K562 treated with DMSO at 1 percent for 24 hours (cell line): Measurements from ENCODE around the gene CCDC172. TPM values are rescaled to one million over a fixed set of nuclear protein-coding genes. Genes with fewer than 3 reads are reported as not detected.

Experiments used
- total RNA-seq: library from RNA; unstranded; fragments of 300-600 nt; gene quantifications from 2 replicates; pipeline ENCODE4 v1.2.3, GENCODE V29; 2022; ENCODE audit warnings: low read depth; ENCODE audit not compliant: insufficient read depth

CCDC172 gene
- not detected in 2 replicates for total RNA-seq

GRCh38 chr10:116324227-116324950, at the start of gene CCDC172:
Gene CCDC172 (plus strand): TSS chr10:116324448. CDS start chr10:116325012, 564 bp downstream.

GRCh38 chr10:116427671-116428070, 103.4 kb downstream of the CCDC172 start, which contains the start of gene PNLIPRP3:
Gene PNLIPRP3 (plus strand): TSS chr10:116427847. CDS start chr10:116428013, 166 bp downstream.

Other genes starting within 250 kb of the CCDC172 start
- gene GFRA1, start 51.2 kb upstream of the CCDC172 start, total RNA-seq: not detected in 2 replicates
- gene PNLIPRP3, start 103.4 kb downstream of the CCDC172 start, total RNA-seq: not detected in 2 replicates
- gene PNLIP, start 221.5 kb downstream of the CCDC172 start, total RNA-seq: not detected in 2 replicates